HCT116 (cell line): Measurements from ENCODE around the gene RANBP17. TPM values are rescaled to one million over a fixed set of nuclear protein-coding genes. Genes with fewer than 3 reads are reported as not detected.

ENCODE experiments used
- ATAC-seq: fragments of 200-7000 bp; cut with Tn5 transposase; 2 replicates; pipeline ENCODE4 v1.9.1; 2020; ENCODE audit warnings: mild to moderate bottlenecking, moderate library complexity
- BruUV-seq: library from RNA; stranded (reverse); fragments of 400-500 nt; replicated peaks from 2 replicates; lab custom pipeline; 2021; lab: Mats Ljungman, UMichigan
- CTCF ChIA-PET: fragments of 300-600 bp; sonication (Branson Sonifier 250); formaldehyde crosslinking; loops from one replicate; lab custom pipeline; 2021; ENCODE audit warnings: antibody characterized with exemption; lab: Charles Lee
- POLR2A ChIA-PET: fragments of 300-600, 350-600 bp; sonication (Branson Sonifier 250); formaldehyde crosslinking; loops from one replicate; lab custom pipeline; 2021; ENCODE audit warnings: antibody characterized with exemption; lab: Charles Lee
- RAD21 ChIA-PET, 2 experiments: fragments of 300-600 bp; sonication (Branson Sonifier 250); formaldehyde crosslinking; loops; one replicate each; lab custom pipeline; 2023; ENCODE audit warnings: low total read pairs in 2 of 2; ENCODE audit not compliant: uncharacterized antibody in 2 of 2, unreplicated experiment in 2 of 2, low non-redundant PET in 1 of 2; lab: Charles Lee
- DNase-seq: peaks from one replicate; pipeline ENCODE4 v3.0.0-alpha.2; 2010; ENCODE audit warnings: low read depth, low spot score
- H2AFZ ChIP-seq: fragments of 200-600 bp; shearing (Covaris generic), sonication (generic); 2 replicates; pipeline ENCODE4 v1.6.1; 2017; ENCODE audit warnings: low read depth, mixed run types, mixed read lengths, antibody characterized with exemption, low read length; ENCODE audit not compliant: poor library complexity, severe bottlenecking
- H3K27ac ChIP-seq: 2 replicates; pipeline ENCODE4 v1.5.1; 2012; ENCODE audit warnings: low read depth, low read length
- H3K27me3 ChIP-seq: fragments of 200-600 bp; sonication (generic); 2 replicates; pipeline ENCODE4 v1.6.1; 2016; ENCODE audit warnings: mixed run types, low read length, mixed read lengths; ENCODE audit not compliant: insufficient read depth
- H3K36me3 ChIP-seq, 2 experiments: fragments of 200-500 bp in 1 of 2; fragments of 200-600 bp in 1 of 2; sonication (Bioruptor generic) in 1 of 2; sonication (generic) in 1 of 2; 2 replicates each; pipeline versions ENCODE4 v1.5.1 to v1.6.1; 2014 to 2016; ENCODE audit warnings: low read length in 2 of 2, inconsistent platforms in 1 of 2, mixed read lengths in 1 of 2, mixed run types in 1 of 2; ENCODE audit not compliant: insufficient read depth in 2 of 2, control insufficient read depth in 1 of 2
- H3K4me1 ChIP-seq, 2 experiments: fragments of 200-600 bp in 1 of 2; sonication (generic) in 1 of 2; 2 replicates each; pipeline versions ENCODE4 v1.5.1 to v1.6.1; 2012 to 2017; ENCODE audit warnings: low read length in 2 of 2, inconsistent platforms in 1 of 2, mild to moderate bottlenecking in 1 of 2, mixed read lengths in 1 of 2, mixed run types in 1 of 2, moderate library complexity in 1 of 2; ENCODE audit not compliant: insufficient read depth in 2 of 2, control insufficient read depth in 1 of 2
- H3K4me2 ChIP-seq: fragments of 200-600 bp; sonication (generic); 2 replicates; pipeline ENCODE4 v1.6.1; 2017; ENCODE audit warnings: mixed run types, low read length, mixed read lengths
- H3K4me3 ChIP-seq, 2 experiments: fragments of 200-600 bp in 1 of 2; sonication (generic) in 1 of 2; replicated peaks in 1 of 2; 2 replicates each; pipeline ENCODE4 v1.5.1; 2011 to 2016; ENCODE audit warnings: low read length in 2 of 2, control low read depth in 1 of 2, low read depth in 1 of 2, mild to moderate bottlenecking in 1 of 2, mixed read lengths in 1 of 2, mixed run types in 1 of 2
- H3K79me2 ChIP-seq: fragments of 200-600 bp; sonication (generic); 2 replicates; pipeline ENCODE4 v1.6.1; 2017; ENCODE audit warnings: mild to moderate bottlenecking, mixed run types, low read length, moderate library complexity, mixed read lengths; ENCODE audit not compliant: insufficient read depth
- H3K9ac ChIP-seq: fragments of 200-600 bp; sonication (generic); 2 replicates; pipeline ENCODE4 v1.6.1; 2016; ENCODE audit warnings: low read length, mixed read lengths
- H3K9me2 ChIP-seq: fragments of 200-600 bp; sonication (generic), shearing (Covaris generic); 2 replicates; pipeline ENCODE4 v1.6.1; 2017; ENCODE audit warnings: mixed run types, mild to moderate bottlenecking, moderate library complexity; ENCODE audit not compliant: insufficient read depth
- H3K9me3 ChIP-seq, 2 experiments: fragments of 200-500 bp in 1 of 2; fragments of 200-600 bp in 1 of 2; sonication (Bioruptor generic) in 1 of 2; sonication (generic) in 1 of 2; 2 replicates each; pipeline ENCODE4 v1.6.1; 2014 to 2017; ENCODE audit warnings: low read length in 2 of 2, mixed read lengths in 2 of 2, inconsistent platforms in 1 of 2, low read depth in 1 of 2, mild to moderate bottlenecking in 1 of 2, mixed run types in 1 of 2, moderate library complexity in 1 of 2; ENCODE audit not compliant: control insufficient read depth in 1 of 2, insufficient read depth in 1 of 2
- H4K20me1 ChIP-seq: fragments of 200-600 bp; sonication (generic), shearing (Covaris generic); 2 replicates; pipeline ENCODE4 v1.6.1; 2017; ENCODE audit warnings: mixed run types, mild to moderate bottlenecking, moderate library complexity; ENCODE audit not compliant: insufficient read depth
- CBX3 ChIP-seq: IDR thresholded peaks from 2 replicates; pipeline ENCODE4 v1.6.1; 2012; ENCODE audit warnings: low read depth
- CEBPB ChIP-seq: IDR thresholded peaks from 2 replicates; pipeline ENCODE4 v1.6.1; 2012; ENCODE audit warnings: low read depth
- EGR1 ChIP-seq: IDR thresholded peaks from 2 replicates; pipeline ENCODE4 v1.6.1; 2012; ENCODE audit warnings: low read depth
- EZH2 ChIP-seq: fragments of 200-600 bp; sonication (generic); IDR thresholded peaks from 2 replicates; pipeline ENCODE4 v1.6.1; 2017; ENCODE audit warnings: antibody characterized with exemption, mixed run types
- EZH2phosphoT487 ChIP-seq: fragments of 200-600 bp; IDR thresholded peaks from 2 replicates; pipeline ENCODE4 v1.6.1; 2018; ENCODE audit warnings: antibody characterized with exemption, borderline replicate concordance
- FOSL1 ChIP-seq: IDR thresholded peaks from 2 replicates; pipeline ENCODE4 v1.6.1; 2012; ENCODE audit warnings: low read depth
- JUND ChIP-seq: IDR thresholded peaks from 2 replicates; pipeline ENCODE4 v1.6.1; 2012
- MAX ChIP-seq: IDR thresholded peaks from 2 replicates; pipeline ENCODE4 v1.6.1; 2012
- POLR2AphosphoS5 ChIP-seq: IDR thresholded peaks from 2 replicates; pipeline ENCODE4 v1.6.1; 2011; ENCODE audit warnings: mild to moderate bottlenecking, low read depth, low read length, moderate library complexity
- RAD21 ChIP-seq: IDR thresholded peaks from 2 replicates; pipeline ENCODE4 v1.6.1; 2012; ENCODE audit warnings: low read depth, mild to moderate bottlenecking
- REST ChIP-seq: IDR thresholded peaks from 2 replicates; pipeline ENCODE4 v1.6.1; 2012; ENCODE audit warnings: low read depth
- SIN3A ChIP-seq: IDR thresholded peaks from 2 replicates; pipeline ENCODE4 v1.6.1; 2012; ENCODE audit warnings: low read depth
- SP1 ChIP-seq: IDR thresholded peaks from 2 replicates; pipeline ENCODE4 v1.6.1; 2012; ENCODE audit warnings: low read depth
- TCF7L2 ChIP-seq: IDR thresholded peaks from 2 replicates; pipeline ENCODE4 v1.7.0; 2011; ENCODE audit warnings: borderline replicate concordance, inconsistent platforms; ENCODE audit not compliant: insufficient read depth, insufficient read length; ENCODE audit errors: extremely low read depth
- YY1 ChIP-seq: IDR thresholded peaks from 2 replicates; pipeline ENCODE4 v1.6.1; 2011; ENCODE audit warnings: low read length, low read depth, moderate library complexity, mild to moderate bottlenecking; ENCODE audit not compliant: insufficient replicate concordance; ENCODE audit errors: extremely low read depth
- ZFX ChIP-seq: fragments of 450-650 bp; IDR thresholded peaks from 2 replicates; pipeline ENCODE4 v1.6.1; 2017
- ZNF274 ChIP-seq: fragments of 200-500 bp; sonication (Bioruptor generic); IDR thresholded peaks from 2 replicates; pipeline ENCODE4 v1.6.1; 2014; ENCODE audit warnings: mild to moderate bottlenecking, low read depth, low read length, inconsistent platforms
- intact Hi-C: fragments of 100-400 bp; cut with micrococcal nuclease; formaldehyde crosslinking; loops from 2 replicates; pipeline ENCODE4 v1.10.0; 2022
- total RNA-seq: library from RNA; stranded (reverse); gene quantifications from one replicate; pipeline ENCODE4 v1.2.1, GENCODE V29; 2021; ENCODE audit not compliant: unreplicated experiment
- TF ChIP-seq, protein P1 (sequence below): IDR thresholded peaks from 2 replicates; pipeline ENCODE4 v1.6.1; 2012
- TF ChIP-seq, protein P2 (sequence below), 3 experiments: fragments of 200-600 bp in 1 of 3; sonication (generic) in 1 of 3; IDR thresholded peaks in 2 of 3; conservative IDR thresholded peaks in 1 of 3; 2 replicates each; pipeline ENCODE4 v1.5.1; 2012 to 2017; ENCODE audit warnings: low read depth in 2 of 3, low read length in 2 of 3, antibody characterized with exemption in 1 of 3, borderline replicate concordance in 1 of 3, control low read depth in 1 of 3, mild to moderate bottlenecking in 1 of 3, mixed read lengths in 1 of 3, mixed run types in 1 of 3, moderate library complexity in 1 of 3; ENCODE audit not compliant: insufficient read depth in 1 of 3
- TF ChIP-seq, protein P3 (sequence below): IDR thresholded peaks from 2 replicates; pipeline ENCODE4 v1.6.1; 2011; ENCODE audit warnings: mild to moderate bottlenecking, low read length, moderate library complexity; ENCODE audit not compliant: insufficient replicate concordance; ENCODE audit errors: extremely low read depth

RANBP17 gene
- total RNA-seq, 1 experiment from 2014 or later: 18.2 TPM

GRCh38 chr5:170819824-170820223 is 42.0 kb upstream of the RANBP17 start:
- ChIA-PET RAD21 (no interaction called here), POLR2A (no interaction called here), CTCF (no interaction called here)
- BruUV-seq: no TSS peak
- Histone ChIP-seq H3K9me3 (no peaks in the 10 kb centered on the region), H3K27ac (no peak overlapping the region), H4K20me1 (no peaks in the 10 kb centered on the region), H3K4me1 (no peaks in the 10 kb centered on the region), H3K27me3 (no peaks in the 10 kb centered on the region), H3K4me3 (no peak overlapping the region), H2AFZ (no peak overlapping the region), H3K9ac (no peak overlapping the region), H3K36me3 (no peaks in the 10 kb centered on the region), H3K4me2 (no peak overlapping the region), H3K79me2 (no peaks in the 10 kb centered on the region), H3K9me2 (no peaks in the 10 kb centered on the region)
- DNase-seq: no peak
- intact Hi-C loops: loop anchor here (10.0 kb wide), 1 partner anchor 355 kb away; no protein-coding TSS in a partner anchor
- TF ChIP-seq MAX (no peak), CBX3 (no peak), JUND (no peak), FOSL1 (no peak), YY1 (no peak), EZH2 (no peak), POLR2AphosphoS5 (no peak), REST (no peak), RAD21 (no peak), SIN3A (no peak), TCF7L2 (no peak), ZNF274 (no peak), SP1 (no peak), ZFX (no peak), CEBPB (no peak), EZH2phosphoT487 (no peak), EGR1 (no peak)
- TF ChIP-seq, protein P1, sequence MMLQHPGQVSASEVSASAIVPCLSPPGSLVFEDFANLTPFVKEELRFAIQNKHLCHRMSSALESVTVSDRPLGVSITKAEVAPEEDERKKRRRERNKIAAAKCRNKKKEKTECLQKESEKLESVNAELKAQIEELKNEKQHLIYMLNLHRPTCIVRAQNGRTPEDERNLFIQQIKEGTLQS: no peak
- TF ChIP-seq, protein P2, sequence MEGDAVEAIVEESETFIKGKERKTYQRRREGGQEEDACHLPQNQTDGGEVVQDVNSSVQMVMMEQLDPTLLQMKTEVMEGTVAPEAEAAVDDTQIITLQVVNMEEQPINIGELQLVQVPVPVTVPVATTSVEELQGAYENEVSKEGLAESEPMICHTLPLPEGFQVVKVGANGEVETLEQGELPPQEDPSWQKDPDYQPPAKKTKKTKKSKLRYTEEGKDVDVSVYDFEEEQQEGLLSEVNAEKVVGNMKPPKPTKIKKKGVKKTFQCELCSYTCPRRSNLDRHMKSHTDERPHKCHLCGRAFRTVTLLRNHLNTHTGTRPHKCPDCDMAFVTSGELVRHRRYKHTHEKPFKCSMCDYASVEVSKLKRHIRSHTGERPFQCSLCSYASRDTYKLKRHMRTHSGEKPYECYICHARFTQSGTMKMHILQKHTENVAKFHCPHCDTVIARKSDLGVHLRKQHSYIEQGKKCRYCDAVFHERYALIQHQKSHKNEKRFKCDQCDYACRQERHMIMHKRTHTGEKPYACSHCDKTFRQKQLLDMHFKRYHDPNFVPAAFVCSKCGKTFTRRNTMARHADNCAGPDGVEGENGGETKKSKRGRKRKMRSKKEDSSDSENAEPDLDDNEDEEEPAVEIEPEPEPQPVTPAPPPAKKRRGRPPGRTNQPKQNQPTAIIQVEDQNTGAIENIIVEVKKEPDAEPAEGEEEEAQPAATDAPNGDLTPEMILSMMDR (IDR thresholded peaks at IDR 0.05 in 2 of 3, conservative IDR thresholded peaks at IDR 0.05 in 1 of 3; ENCODE audit: borderline replicate concordance in 1 of 3, insufficient read depth in 1 of 3, low read depth in 2 of 3, low read length in 2 of 3): no peak
- TF ChIP-seq, protein P3, sequence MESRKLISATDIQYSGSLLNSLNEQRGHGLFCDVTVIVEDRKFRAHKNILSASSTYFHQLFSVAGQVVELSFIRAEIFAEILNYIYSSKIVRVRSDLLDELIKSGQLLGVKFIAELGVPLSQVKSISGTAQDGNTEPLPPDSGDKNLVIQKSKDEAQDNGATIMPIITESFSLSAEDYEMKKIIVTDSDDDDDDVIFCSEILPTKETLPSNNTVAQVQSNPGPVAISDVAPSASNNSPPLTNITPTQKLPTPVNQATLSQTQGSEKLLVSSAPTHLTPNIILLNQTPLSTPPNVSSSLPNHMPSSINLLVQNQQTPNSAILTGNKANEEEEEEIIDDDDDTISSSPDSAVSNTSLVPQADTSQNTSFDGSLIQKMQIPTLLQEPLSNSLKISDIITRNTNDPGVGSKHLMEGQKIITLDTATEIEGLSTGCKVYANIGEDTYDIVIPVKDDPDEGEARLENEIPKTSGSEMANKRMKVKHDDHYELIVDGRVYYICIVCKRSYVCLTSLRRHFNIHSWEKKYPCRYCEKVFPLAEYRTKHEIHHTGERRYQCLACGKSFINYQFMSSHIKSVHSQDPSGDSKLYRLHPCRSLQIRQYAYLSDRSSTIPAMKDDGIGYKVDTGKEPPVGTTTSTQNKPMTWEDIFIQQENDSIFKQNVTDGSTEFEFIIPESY: no peak
- no peak for ATAC-seq
